ENCODE results near the gene SKAP1. TPM values are rescaled to one million over a fixed set of nuclear protein-coding genes. Genes with fewer than 3 reads are reported as not detected.

Gene SKAP1
- total RNA-seq, 4 donors from 2014 or later, result 1.2 to 6.4 (median 4.9) TPM; not detected in 1

DNA sequence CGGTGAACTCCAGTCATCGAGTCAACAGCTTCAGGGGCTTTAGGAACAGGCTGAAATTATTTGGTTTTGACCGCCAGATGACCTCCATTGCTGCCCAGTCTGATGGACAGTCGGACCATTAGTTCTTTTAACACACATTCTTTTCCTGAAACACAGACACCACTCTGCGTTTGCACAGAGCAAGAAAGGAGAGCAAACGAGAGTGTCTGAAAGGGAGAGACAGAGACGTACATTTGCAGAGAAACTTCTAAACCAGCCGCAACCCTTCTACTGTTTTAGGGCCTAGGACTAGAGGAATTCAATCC is 166.3 kb downstream of the SKAP1 start:
- H3K4me3 ChIP-seq, result no peak overlapping the region
- no peak overlapping the region for H3K27ac ChIP-seq
- H3K36me3 ChIP-seq, result no peaks in the 10 kb centered on the region
- intact Hi-C loops (cut with DNase I; ENCODE audit: low total_unique reads), result no loop called here
- WGBS, 2 donors (ENCODE audit: low coverage in 1 of 2), result 84 to 87% methylated on average over 6 to 8 of the region's 8 CpGs
- no peaks in the 10 kb centered on the region for H3K27me3 ChIP-seq
- DNase-seq, result no peak
- no peaks in the 10 kb centered on the region for H3K9me3 ChIP-seq
- TF ChIP-seq, protein P1, sequence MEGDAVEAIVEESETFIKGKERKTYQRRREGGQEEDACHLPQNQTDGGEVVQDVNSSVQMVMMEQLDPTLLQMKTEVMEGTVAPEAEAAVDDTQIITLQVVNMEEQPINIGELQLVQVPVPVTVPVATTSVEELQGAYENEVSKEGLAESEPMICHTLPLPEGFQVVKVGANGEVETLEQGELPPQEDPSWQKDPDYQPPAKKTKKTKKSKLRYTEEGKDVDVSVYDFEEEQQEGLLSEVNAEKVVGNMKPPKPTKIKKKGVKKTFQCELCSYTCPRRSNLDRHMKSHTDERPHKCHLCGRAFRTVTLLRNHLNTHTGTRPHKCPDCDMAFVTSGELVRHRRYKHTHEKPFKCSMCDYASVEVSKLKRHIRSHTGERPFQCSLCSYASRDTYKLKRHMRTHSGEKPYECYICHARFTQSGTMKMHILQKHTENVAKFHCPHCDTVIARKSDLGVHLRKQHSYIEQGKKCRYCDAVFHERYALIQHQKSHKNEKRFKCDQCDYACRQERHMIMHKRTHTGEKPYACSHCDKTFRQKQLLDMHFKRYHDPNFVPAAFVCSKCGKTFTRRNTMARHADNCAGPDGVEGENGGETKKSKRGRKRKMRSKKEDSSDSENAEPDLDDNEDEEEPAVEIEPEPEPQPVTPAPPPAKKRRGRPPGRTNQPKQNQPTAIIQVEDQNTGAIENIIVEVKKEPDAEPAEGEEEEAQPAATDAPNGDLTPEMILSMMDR (IDR thresholded peaks at IDR 0.05), result no peak
- TF ChIP-seq EP300 (IDR thresholded peaks at IDR 0.05; ENCODE audit: low read depth) (no peak), POLR2AphosphoS5 (IDR thresholded peaks at IDR 0.05) (no peak), POLR2A (IDR thresholded peaks at IDR 0.05) (no peak)
- in situ Hi-C loops (cut with MboI; ENCODE audit: low pct_ligation_motif_present in 1 of 4, low pct_unique_long_range_greater_than_20kb in 1 of 4, low sequenced_read_pairs in 3 of 4), result no loop called here
- peaks cover 0 to 46% (median 14%) of the 10 kb centered on the region in 4 donors for H3K4me1 ChIP-seq

DNA sequence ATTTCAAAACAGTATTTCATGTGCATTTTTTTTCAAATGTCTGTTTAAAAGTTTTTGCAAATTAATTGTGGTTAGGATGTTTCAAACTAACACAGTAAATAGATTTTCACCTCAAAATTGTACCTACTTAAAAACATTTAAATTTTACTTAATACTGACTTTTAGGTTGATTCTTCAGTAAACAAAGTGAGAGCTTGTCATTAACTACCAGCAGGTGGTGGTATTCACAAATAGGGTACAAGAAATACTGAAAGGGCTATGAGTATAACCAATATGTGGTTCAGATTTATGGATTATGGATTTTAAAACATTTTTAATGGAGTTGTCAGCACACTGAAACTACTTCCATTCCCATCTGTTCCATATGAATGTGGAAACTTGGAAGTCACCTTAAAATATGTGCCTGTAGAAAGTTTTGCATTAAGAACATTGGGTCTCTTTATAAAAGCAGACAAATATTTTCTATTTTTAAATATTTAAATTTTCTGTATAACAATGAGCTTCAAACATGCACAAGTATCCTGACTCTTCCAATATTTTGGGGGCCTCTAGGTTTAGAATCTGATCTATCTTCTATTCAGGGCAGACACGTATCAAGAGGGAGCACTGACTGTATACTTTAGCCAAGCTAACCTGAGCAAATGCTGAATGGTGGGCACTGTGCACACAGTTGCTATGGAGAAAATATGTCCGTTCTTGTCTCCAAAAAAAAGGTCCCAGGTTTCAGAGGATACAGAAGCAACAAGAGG is 166.9 kb downstream of the SKAP1 start:
- in situ Hi-C loops (cut with MboI; ENCODE audit: low pct_ligation_motif_present in 1 of 4, low pct_unique_long_range_greater_than_20kb in 1 of 4, low sequenced_read_pairs in 3 of 4), result no loop called here
- H3K9me3 ChIP-seq, result no peaks in the 10 kb centered on the region
- WGBS, 2 donors (ENCODE audit: low coverage in 1 of 2), result 30 to 68% methylated on average over 2 of the region's 2 CpGs

DNA sequence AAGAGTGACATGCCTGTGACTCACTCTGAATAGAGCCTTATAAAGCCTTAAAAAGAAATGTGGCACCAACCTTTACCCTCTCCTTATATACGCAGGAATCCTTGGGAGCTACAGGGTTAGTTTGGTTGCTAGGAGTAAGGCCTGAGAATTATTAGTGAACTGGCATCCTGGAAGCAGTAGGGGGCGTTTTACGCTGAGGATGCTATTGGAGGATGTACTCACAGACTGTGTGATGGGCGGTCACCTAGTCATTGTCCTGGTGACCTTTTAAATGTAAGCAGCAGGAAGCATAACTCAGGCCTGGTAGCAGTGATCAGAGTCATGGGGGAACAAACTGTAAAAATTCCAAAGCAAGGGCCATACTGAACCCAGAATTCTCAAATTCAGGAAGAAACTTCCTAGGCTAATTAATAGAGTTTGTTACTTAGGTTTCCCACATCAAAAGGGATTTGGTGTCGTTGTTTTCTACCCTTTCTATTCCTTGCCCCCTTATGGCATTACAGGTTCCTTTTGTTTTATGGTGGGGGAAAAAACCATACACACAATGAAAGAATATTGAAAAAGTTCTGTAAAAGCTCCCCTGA is 168.6 kb downstream of the SKAP1 start:
- WGBS, 2 donors (ENCODE audit: low coverage in 1 of 2), result 48 to 86% methylated on average over 1 to 5 of the region's 5 CpGs
- peak; percentile 30 for DNase-seq
- H3K4me1 ChIP-seq, result peaks cover 0 to 46% (median 14%) of the 10 kb centered on the region in 4 donors
- no peaks in the 10 kb centered on the region for H3K36me3 ChIP-seq
- H3K4me3 ChIP-seq, result no peak overlapping the region
- TF ChIP-seq POLR2A (IDR thresholded peaks at IDR 0.05), result no peak
- TF ChIP-seq, protein P1 (IDR thresholded peaks at IDR 0.05), result peak; percentile 25 to 56 (median 41)
- H3K27me3 ChIP-seq, result no peaks in the 10 kb centered on the region
- H3K9me3 ChIP-seq, result no peaks in the 10 kb centered on the region
- in situ Hi-C loops (cut with MboI; ENCODE audit: low pct_ligation_motif_present in 1 of 4, low pct_unique_long_range_greater_than_20kb in 1 of 4, low sequenced_read_pairs in 3 of 4) (no loop called here), intact Hi-C loops (cut with DNase I; ENCODE audit: low total_unique reads) (no loop called here)
- peak overlapping the region in 2 of 4 donors; percentile 30 to 32 for H3K27ac ChIP-seq

More for the DNA sequence above, 166.9 kb downstream of the SKAP1 start:
- H3K27ac ChIP-seq, result no peak overlapping the region
- TF ChIP-seq, protein P1 (IDR thresholded peaks at IDR 0.05), result peak; percentile 17 to 47 (median 34)
- TF ChIP-seq POLR2A (IDR thresholded peaks at IDR 0.05), result no peak
- no peak for DNase-seq
- intact Hi-C loops (cut with DNase I; ENCODE audit: low total_unique reads), result no loop called here
- H3K36me3 ChIP-seq, result no peaks in the 10 kb centered on the region
- peaks cover 0 to 46% (median 14%) of the 10 kb centered on the region in 4 donors for H3K4me1 ChIP-seq
- no peak overlapping the region for H3K4me3 ChIP-seq
- H3K27me3 ChIP-seq, result no peaks in the 10 kb centered on the region

DNA sequence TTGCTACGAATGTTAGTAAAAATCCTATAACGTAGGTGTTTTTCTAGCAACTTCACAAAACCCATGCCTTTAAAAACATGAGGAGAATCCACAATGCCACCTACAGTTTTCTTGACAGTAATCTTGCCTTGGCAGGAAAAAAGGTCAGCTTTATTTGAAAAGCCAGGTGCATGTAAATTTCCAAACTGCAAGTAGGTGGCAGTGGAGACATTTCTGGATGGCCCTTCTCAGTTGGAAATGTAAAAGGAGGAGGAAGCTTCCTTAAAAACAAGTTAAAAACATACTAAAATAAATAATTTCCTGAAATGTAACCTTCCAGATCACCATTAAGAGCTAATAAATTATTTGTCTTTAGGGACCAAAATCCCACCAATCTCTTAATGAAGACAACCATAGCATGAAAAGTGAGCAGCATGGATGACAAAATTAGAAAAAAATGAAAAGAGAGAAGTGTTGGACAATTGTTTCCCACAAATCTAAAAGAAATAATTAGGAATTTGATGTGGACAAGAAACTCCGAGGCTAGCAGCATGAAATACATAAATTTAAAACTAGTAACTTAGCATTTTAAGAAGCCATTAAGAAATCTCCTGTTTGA is 170.2 kb downstream of the SKAP1 start:
- peaks cover 0 to 30% (median 6%) of the 10 kb centered on the region in 4 donors for H3K4me1 ChIP-seq
- peaks cover 5% of the 10 kb centered on the region for H3K27me3 ChIP-seq
- 42 to 55% methylated on average over 3 of the region's 3 CpGs for WGBS, 2 donors (ENCODE audit: low coverage in 1 of 2)
- TF ChIP-seq POLR2AphosphoS5 (IDR thresholded peaks at IDR 0.05) (no peak), EP300 (IDR thresholded peaks at IDR 0.05; ENCODE audit: low read depth) (no peak), POLR2A (IDR thresholded peaks at IDR 0.05) (no peak)
- TF ChIP-seq, protein P1 (IDR thresholded peaks at IDR 0.05), result peak; percentile 37 to 71 (median 54)
- H3K36me3 ChIP-seq, result no peaks in the 10 kb centered on the region
- DNase-seq, result no peak
- intact Hi-C loops (cut with DNase I; ENCODE audit: low total_unique reads) (no loop called here), in situ Hi-C loops (cut with MboI; ENCODE audit: low pct_ligation_motif_present in 1 of 4, low pct_unique_long_range_greater_than_20kb in 1 of 4, low sequenced_read_pairs in 3 of 4) (no loop called here)
- H3K9me3 ChIP-seq, result no peaks in the 10 kb centered on the region
- H3K27ac ChIP-seq, result no peak overlapping the region
- H3K4me3 ChIP-seq, result no peak overlapping the region
